ENCODE data around the gene YAF2.

Gene YAF2, protein sequence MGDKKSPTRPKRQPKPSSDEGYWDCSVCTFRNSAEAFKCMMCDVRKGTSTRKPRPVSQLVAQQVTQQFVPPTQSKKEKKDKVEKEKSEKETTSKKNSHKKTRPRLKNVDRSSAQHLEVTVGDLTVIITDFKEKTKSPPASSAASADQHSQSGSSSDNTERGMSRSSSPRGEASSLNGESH

DNA sequence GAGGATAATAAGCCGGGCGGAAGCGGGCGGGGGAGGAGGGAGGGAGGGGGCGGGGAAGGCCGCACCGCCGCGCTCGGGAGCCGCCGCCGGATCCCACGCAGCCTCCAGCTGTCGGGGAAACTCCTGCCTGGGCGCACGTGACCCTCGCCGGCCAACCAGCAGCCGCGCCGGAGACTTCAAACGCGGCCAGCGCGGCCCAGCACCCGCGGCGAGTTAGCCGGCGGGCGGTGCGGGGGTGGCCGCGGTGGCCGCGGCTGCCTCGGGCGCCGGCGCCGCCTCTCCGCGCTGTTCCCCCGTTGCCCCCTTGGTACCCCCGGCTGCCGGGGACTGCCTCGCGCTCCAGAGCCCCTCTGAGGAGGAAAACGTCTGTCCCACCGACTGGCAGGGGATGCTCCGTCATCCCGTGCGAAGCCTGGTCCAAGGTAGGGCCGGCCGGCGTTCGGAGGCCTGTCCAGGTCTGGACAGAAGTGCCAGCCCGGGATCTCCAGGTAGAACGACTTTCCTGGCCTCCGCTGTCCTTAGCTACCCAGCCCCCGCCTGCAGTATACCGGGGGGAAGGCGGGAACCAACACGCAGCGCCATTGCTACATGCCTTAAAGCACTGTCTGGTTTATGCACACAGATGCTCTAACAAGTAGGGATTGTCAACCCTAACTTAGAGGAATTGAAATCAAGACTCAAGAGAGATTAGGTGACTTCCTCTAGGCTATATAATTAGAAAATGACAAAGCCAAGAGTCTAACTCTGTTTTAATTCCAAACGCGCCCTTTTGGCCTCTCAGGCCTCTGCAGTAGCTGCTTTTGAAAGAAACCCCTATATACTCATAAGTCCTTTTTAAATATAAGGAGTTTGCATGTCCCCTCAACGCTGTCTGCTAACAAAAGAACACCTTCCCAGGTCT lies at the start of gene YAF2:
Gene YAF2, minus strand, starts transcription at position 9 of the 901 bp plus-strand sequence. CDS start 68 bp downstream, outside the sequence.
- Histone ChIP-seq H3K4me3 (ENCODE audit: low read length) (peak within 1 kb of the TSS; percentile 80), H3K36me3 (ENCODE audit: insufficient read depth, low read length) (peaks cover 17% of the 10 kb centered on the region), H3K9me3 (ENCODE audit: low read length) (no peaks in the 10 kb centered on the region), H3K4me1 (ENCODE audit: insufficient read depth, low read length) (peaks cover 11% of the 10 kb centered on the region), H2AFZ (ENCODE audit: low read depth, low read length) (peak within 1 kb of the TSS; percentile 79), H3K27me3 (ENCODE audit: insufficient read depth, low read length) (no peaks in the 10 kb centered on the region)

DNA sequence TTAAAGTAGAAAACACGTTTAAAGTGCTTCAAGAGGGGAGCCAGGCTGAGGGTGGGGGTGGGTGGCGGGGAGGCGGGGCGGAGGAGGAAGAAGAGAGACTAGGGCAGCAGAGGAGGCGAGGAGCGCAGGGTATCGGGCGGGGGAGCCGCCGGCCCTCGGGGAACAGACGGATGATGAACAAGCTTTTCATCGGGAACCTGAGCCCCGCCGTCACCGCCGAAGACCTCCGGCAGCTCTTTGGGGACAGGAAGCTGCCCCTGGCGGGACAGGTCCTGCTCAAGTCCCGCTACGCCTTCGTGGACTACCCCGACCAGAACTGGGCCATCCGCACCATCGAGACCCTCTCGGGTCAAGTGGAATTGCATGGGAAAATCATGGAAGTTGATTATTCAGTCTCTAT lies 48.7 kb upstream of the YAF2 start:
- Histone ChIP-seq H3K27me3 (ENCODE audit: insufficient read depth, low read length) (no peaks in the 10 kb centered on the region), H2AFZ (ENCODE audit: low read depth, low read length) (no peak overlapping the region), H3K36me3 (ENCODE audit: insufficient read depth, low read length) (no peaks in the 10 kb centered on the region)

DNA sequence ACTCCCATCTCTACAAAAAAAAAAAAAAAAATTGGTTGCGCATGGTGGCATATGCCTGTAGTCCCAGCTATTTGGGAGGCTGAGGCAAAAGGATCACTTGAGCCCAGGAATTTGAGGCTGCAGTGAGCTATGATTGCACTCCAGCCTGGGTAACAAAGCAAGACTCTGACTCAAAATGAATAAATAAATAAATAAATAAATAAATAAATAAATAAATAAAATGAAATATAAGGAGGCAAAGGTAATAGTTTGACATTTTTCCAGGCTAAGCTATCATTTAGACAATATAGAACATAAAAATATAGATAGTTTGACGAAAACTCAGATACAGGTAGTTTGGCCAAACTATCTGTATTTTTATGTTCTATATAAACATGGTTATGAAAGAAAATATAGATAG lies 47.4 kb upstream of the YAF2 start:
- peaks cover 5% of the 10 kb centered on the region for H3K4me1 ChIP-seq (ENCODE audit: insufficient read depth, low read length)
- H3K36me3 ChIP-seq (ENCODE audit: insufficient read depth, low read length) = no peaks in the 10 kb centered on the region
- no peak overlapping the region for H3K4me3 ChIP-seq (ENCODE audit: low read length)
- no peaks in the 10 kb centered on the region for H3K9me3 ChIP-seq (ENCODE audit: low read length)
- H3K27me3 ChIP-seq (ENCODE audit: insufficient read depth, low read length) = no peaks in the 10 kb centered on the region
- H2AFZ ChIP-seq (ENCODE audit: low read depth, low read length) = no peak overlapping the region

More for the DNA sequence above, 48.7 kb upstream of the YAF2 start:
- Histone ChIP-seq H3K4me3 (ENCODE audit: low read length) (no peak overlapping the region), H3K4me1 (ENCODE audit: insufficient read depth, low read length) (peaks cover 4% of the 10 kb centered on the region), H3K9me3 (ENCODE audit: low read length) (no peaks in the 10 kb centered on the region)

DNA sequence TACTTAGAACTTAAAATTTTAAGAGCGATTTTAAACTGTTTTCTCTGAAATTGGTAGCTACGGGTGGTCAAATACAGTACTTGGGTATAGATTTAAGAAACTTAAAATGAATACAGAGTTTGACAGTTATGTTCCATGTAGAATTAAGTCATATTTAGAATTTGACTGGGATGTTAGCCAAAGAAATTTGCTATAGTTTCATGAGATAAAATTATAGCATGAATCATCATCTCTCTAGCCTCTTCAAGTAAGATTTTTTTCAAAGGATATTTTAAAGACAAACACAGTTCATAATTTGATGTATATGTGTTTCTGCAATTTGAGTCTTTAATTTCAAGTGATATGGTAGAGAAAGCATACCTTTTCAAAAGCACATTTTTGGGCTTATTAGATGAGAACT lies 46.8 kb upstream of the YAF2 start:
- peaks cover 5% of the 10 kb centered on the region for H3K4me1 ChIP-seq (ENCODE audit: insufficient read depth, low read length)
- no peaks in the 10 kb centered on the region for H3K36me3 ChIP-seq (ENCODE audit: insufficient read depth, low read length)

DNA sequence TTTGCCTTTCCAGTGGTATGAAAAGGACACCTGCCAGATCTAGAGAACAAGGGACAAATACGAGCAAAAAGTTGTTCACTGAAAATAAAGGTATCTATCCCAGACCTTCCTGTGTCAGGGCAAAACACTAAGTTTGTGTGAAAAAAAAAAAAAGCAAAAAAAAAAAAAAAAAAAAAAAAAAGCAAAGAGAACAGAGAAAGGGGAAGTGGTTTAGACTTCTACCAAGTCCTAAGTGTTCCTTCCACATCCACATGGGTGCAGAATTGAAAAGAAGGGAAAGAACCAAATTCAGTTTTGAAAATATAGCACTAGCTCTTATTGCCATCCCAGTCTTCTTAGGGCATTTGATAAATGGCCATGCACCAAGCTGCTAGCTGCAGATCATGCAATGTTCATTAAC lies 46.1 kb upstream of the YAF2 start:
- Histone ChIP-seq H3K36me3 (ENCODE audit: insufficient read depth, low read length) (no peaks in the 10 kb centered on the region), H3K4me3 (ENCODE audit: low read length) (no peak overlapping the region), H2AFZ (ENCODE audit: low read depth, low read length) (no peak overlapping the region), H3K27me3 (ENCODE audit: insufficient read depth, low read length) (no peaks in the 10 kb centered on the region), H3K9me3 (ENCODE audit: low read length) (no peaks in the 10 kb centered on the region), H3K4me1 (ENCODE audit: insufficient read depth, low read length) (peaks cover 5% of the 10 kb centered on the region)

More for the DNA sequence above, 46.8 kb upstream of the YAF2 start:
- Histone ChIP-seq H3K9me3 (ENCODE audit: low read length) (no peaks in the 10 kb centered on the region), H2AFZ (ENCODE audit: low read depth, low read length) (no peak overlapping the region), H3K4me3 (ENCODE audit: low read length) (no peak overlapping the region), H3K27me3 (ENCODE audit: insufficient read depth, low read length) (no peaks in the 10 kb centered on the region)

DNA sequence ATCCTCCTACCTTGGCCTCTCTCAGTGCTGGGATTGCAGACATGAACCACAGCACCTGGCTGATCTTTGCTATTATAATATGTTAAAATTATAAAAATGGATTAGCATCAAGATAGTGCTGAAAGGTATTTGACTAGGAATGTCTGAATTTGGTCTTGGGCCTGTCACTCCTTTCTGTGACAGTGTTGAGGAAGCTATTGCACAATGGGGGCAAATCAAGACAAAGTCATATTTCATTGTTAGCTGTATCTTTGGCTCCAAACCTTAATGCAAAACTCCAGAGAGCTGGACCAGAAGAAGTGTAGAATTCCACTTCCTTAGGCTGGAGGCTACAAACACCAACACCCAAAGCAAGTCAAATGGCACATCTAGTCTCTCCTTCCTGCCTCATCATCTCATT lies 45.7 kb upstream of the YAF2 start:
- H2AFZ ChIP-seq (ENCODE audit: low read depth, low read length) = no peak overlapping the region
- H3K4me3 ChIP-seq (ENCODE audit: low read length) = no peak overlapping the region
- H3K36me3 ChIP-seq (ENCODE audit: insufficient read depth, low read length) = no peaks in the 10 kb centered on the region

DNA sequence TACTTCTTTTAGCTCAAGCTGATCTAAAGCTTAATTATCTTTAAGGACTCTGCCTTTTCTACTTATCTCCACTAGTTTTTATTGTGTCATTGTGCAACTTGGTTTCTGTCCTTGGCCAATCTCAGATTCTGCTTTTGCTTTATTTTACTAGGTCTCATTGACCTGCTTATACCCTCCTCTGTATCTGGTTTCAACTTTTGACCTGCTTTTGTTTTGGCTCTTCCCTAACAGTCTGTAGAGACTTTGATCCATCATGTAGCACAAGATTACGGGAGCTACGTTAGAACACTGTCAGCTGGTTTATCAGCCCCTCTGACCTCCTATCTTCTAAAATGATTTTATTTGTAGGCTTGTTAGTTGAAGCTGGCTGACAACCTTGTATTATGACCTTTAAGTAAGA lies 44.2 kb upstream of the YAF2 start:
- no peak overlapping the region for H3K4me3 ChIP-seq (ENCODE audit: low read length)
- H3K9me3 ChIP-seq (ENCODE audit: low read length) = no peaks in the 10 kb centered on the region
- no peaks in the 10 kb centered on the region for H3K27me3 ChIP-seq (ENCODE audit: insufficient read depth, low read length)
- peaks cover 5% of the 10 kb centered on the region for H3K4me1 ChIP-seq (ENCODE audit: insufficient read depth, low read length)
- no peaks in the 10 kb centered on the region for H3K36me3 ChIP-seq (ENCODE audit: insufficient read depth, low read length)
- no peak overlapping the region for H2AFZ ChIP-seq (ENCODE audit: low read depth, low read length)

More for the DNA sequence above, 45.7 kb upstream of the YAF2 start:
- Histone ChIP-seq H3K27me3 (ENCODE audit: insufficient read depth, low read length) (no peaks in the 10 kb centered on the region), H3K9me3 (ENCODE audit: low read length) (no peaks in the 10 kb centered on the region), H3K4me1 (ENCODE audit: insufficient read depth, low read length) (peaks cover 5% of the 10 kb centered on the region)

DNA sequence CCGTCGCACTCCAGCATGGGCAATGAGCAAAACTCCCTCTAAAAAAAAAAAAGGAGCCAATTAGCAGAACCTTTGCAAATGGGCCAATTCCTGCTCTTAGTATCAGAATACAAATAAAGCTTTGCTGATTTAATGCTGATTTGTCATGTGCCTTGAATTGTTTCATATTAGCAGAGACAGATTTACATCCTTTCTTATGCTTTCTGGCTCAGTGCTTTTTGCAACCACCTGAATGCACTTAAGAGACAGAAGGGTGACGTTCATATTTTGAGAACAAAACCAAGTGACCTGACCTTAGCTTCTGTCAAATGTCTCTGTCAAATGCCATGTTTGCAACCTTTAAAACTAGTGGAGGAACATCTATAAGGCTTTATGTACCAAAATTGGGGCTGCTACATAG lies 43.8 kb upstream of the YAF2 start:
- no peaks in the 10 kb centered on the region for H3K36me3 ChIP-seq (ENCODE audit: insufficient read depth, low read length)
- no peaks in the 10 kb centered on the region for H3K27me3 ChIP-seq (ENCODE audit: insufficient read depth, low read length)
- no peak overlapping the region for H2AFZ ChIP-seq (ENCODE audit: low read depth, low read length)
- H3K9me3 ChIP-seq (ENCODE audit: low read length) = no peaks in the 10 kb centered on the region
- peaks cover 5% of the 10 kb centered on the region for H3K4me1 ChIP-seq (ENCODE audit: insufficient read depth, low read length)
- no peak overlapping the region for H3K4me3 ChIP-seq (ENCODE audit: low read length)

DNA sequence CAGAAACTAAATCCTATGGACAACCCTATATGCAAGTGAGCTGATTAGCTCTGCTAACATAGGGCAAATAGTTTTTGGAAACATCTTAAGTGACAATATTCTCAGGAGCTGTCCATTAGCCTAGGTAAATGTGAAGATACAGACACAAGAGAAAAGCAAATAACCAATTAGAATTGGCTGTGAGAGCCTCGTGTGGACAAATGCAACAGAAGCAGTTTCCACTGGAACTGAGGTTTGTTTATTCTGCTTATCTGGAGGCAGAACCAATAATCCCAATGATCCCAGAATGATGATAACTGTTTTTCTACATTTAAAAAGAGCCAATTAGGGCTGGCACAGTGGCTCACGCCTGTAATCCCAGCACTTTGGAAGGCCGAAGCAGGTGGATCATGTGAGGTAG lies 43.2 kb upstream of the YAF2 start:
- no peak overlapping the region for H2AFZ ChIP-seq (ENCODE audit: low read depth, low read length)
- H3K27me3 ChIP-seq (ENCODE audit: insufficient read depth, low read length) = no peaks in the 10 kb centered on the region
- no peaks in the 10 kb centered on the region for H3K9me3 ChIP-seq (ENCODE audit: low read length)
- no peak overlapping the region for H3K4me3 ChIP-seq (ENCODE audit: low read length)
- H3K4me1 ChIP-seq (ENCODE audit: insufficient read depth, low read length) = peaks cover 5% of the 10 kb centered on the region
- H3K36me3 ChIP-seq (ENCODE audit: insufficient read depth, low read length) = no peaks in the 10 kb centered on the region

DNA sequence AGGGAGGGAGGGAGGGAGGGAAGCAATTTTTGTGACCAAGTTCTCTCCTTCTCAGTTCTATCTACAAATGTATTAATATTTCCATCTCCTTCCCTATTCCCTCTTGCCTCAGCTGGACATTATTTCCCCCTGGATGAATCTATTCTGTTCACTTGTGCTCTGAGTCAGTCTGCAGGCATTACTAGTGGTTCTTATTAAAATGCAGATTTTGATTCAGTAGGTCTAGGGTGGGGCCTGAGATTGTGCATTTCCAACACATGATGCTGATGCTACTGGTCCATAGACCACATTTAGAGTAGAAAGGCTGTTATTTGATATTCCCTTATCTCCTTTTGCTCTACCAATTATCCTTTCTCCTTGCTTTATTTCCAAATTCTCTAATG lies 40.1 kb upstream of the YAF2 start:
- Histone ChIP-seq H3K4me1 (ENCODE audit: insufficient read depth, low read length) (peaks cover 5% of the 10 kb centered on the region), H3K4me3 (ENCODE audit: low read length) (no peak overlapping the region), H2AFZ (ENCODE audit: low read depth, low read length) (no peak overlapping the region), H3K9me3 (ENCODE audit: low read length) (no peaks in the 10 kb centered on the region), H3K36me3 (ENCODE audit: insufficient read depth, low read length) (no peaks in the 10 kb centered on the region), H3K27me3 (ENCODE audit: insufficient read depth, low read length) (no peaks in the 10 kb centered on the region)

DNA sequence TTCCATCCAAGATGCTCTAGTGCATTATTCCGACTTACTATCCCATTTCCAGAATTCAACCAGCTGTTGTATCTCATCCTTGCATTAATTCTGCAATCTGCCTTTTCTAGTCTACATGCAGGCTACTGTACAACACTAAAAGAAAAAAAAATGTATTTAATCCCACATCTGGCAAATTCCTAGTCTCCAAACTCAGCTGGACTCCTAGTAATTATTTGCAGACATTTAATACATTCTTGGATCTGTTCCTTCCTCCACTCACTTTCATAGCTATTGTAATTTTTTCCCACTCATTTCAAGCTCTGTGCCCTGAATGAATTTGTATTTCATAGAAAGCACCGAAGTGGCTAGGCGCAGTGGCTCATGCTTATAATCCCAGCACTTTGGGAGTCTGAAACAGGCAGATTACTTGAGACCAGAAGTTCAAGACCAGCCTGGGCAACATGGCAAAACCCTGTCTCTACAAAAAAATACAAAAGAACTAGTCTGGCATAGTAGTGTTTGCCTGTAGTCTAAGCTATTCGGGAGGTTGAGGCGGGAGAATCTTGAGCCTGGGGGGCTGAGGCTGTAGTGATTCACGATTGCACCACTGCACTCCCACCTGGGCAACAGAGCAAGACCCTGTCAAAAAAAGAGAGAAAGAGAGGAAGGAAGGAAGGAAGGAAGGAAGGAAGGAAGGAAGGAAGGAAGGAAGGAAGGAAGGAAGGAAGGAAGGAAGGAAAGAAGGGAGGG lies 39.5 kb upstream of the YAF2 start:
- Histone ChIP-seq H2AFZ (ENCODE audit: low read depth, low read length) (no peak overlapping the region), H3K9me3 (ENCODE audit: low read length) (no peaks in the 10 kb centered on the region), H3K27me3 (ENCODE audit: insufficient read depth, low read length) (no peaks in the 10 kb centered on the region), H3K4me1 (ENCODE audit: insufficient read depth, low read length) (peaks cover 5% of the 10 kb centered on the region), H3K36me3 (ENCODE audit: insufficient read depth, low read length) (no peaks in the 10 kb centered on the region), H3K4me3 (ENCODE audit: low read length) (no peak overlapping the region)

DNA sequence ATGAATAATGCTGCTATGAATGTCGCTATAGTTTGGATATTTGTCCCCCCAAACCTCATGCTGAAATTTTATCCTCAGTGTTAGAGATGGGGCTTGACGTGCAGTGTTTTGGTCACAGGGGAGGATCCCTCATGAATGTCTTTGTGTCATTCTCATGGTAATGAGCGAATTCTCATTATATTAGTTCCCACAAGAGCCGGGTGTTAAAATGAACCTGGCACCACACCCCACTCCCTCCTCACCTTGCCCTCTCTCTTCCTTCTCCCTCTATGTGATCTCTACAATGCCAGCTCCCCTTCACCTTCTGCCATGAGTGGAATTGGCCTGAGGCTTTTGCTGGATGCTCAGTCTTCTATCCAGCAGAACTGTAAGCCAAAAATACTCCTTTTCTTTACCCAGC lies 37.5 kb upstream of the YAF2 start:
- no peaks in the 10 kb centered on the region for H3K9me3 ChIP-seq (ENCODE audit: low read length)

DNA sequence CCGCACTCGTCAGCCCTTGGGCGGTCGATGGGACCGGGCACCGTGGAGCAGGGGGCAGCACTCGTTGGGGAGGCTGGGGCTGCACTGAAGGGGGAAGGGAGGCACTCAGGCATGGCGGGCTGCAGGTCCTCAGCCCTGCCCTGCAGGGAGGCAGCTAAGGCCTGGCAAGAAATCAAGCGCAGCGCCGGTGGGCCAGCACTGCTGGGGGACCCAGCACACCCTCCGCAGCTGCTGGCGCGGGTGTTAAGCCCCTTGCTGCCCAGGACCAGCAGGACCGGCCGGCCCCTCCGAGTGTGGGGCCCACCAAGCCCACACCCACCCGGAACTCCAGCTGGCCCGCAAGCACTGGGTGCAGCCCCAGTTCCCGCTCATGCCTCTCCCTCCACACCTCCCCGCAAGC lies 35.7 kb upstream of the YAF2 start:
- H3K4me3 ChIP-seq (ENCODE audit: low read length) = no peak overlapping the region
- no peaks in the 10 kb centered on the region for H3K4me1 ChIP-seq (ENCODE audit: insufficient read depth, low read length)
- H2AFZ ChIP-seq (ENCODE audit: low read depth, low read length) = no peak overlapping the region
- no peaks in the 10 kb centered on the region for H3K9me3 ChIP-seq (ENCODE audit: low read length)
- H3K36me3 ChIP-seq (ENCODE audit: insufficient read depth, low read length) = no peaks in the 10 kb centered on the region
- H3K27me3 ChIP-seq (ENCODE audit: insufficient read depth, low read length) = no peaks in the 10 kb centered on the region

More for the DNA sequence above, 37.5 kb upstream of the YAF2 start:
- no peak overlapping the region for H2AFZ ChIP-seq (ENCODE audit: low read depth, low read length)
- H3K27me3 ChIP-seq (ENCODE audit: insufficient read depth, low read length) = no peaks in the 10 kb centered on the region
- H3K4me1 ChIP-seq (ENCODE audit: insufficient read depth, low read length) = no peaks in the 10 kb centered on the region
- H3K4me3 ChIP-seq (ENCODE audit: low read length) = no peak overlapping the region
- H3K36me3 ChIP-seq (ENCODE audit: insufficient read depth, low read length) = no peaks in the 10 kb centered on the region

All from neuron (in vitro differentiated cells).